ENCODE measurements around the gene NUP35.

NUP35 gene

GRCh38 chr2:183209395-183210028, 85.3 kb downstream of the NUP35 start:
- DNase-seq (ENCODE audit: low read depth): no peak
